ENCODE results near the gene UBA5.

- TF ChIP-seq CTCF (IDR thresholded peaks at IDR 0.05 in 4 of 5, conservative IDR thresholded peaks at IDR 0.05 in 1 of 5) (no peak), POLR2A (IDR thresholded peaks at IDR 0.05) (no peak)
Measured at GRCh38 chr3:132660811-132661070, 612 bp downstream of the UBA5 start.

Measured in gastrocnemius medialis (tissue), 4 donors.